ENCODE data around the gene CNOT11.
"Not testable (repeated sequence)": the region's sequence is repeated elsewhere in the genome, so short reads cannot be mapped to it uniquely, and the experiment has no call there.

CNOT11 gene

GRCh38 chr2:101252408-101253012, at the start of gene CNOT11:
Gene CNOT11, plus strand, starts transcription at chr2:101252886. Its CDS starts 79 bp downstream, at chr2:101252965.
- peak; percentile 98 for DNase-seq

- no peak for DNase-seq
Observed at GRCh38 chr2:101204400-101205115, 48.1 kb upstream of the CNOT11 start.

GRCh38 chr2:101205521-101206479, 46.9 kb upstream of the CNOT11 start:
- DNase-seq = peak; percentile 26

GRCh38 chr2:101208830-101209229, 43.9 kb upstream of the CNOT11 start:
- no peak for DNase-seq

GRCh38 chr2:101219246-101219645, 33.4 kb upstream of the CNOT11 start:
- DNase-seq = no peak

GRCh38 chr2:101220091-101220490, 32.6 kb upstream of the CNOT11 start:
- not testable (repeated sequence) for DNase-seq

GRCh38 chr2:101223814-101224231, 28.9 kb upstream of the CNOT11 start:
- peak; percentile 25 for DNase-seq

GRCh38 chr2:101230541-101231001, 22.1 kb upstream of the CNOT11 start:
- no peak for DNase-seq

GRCh38 chr2:101231240-101231639, 21.4 kb upstream of the CNOT11 start:
- DNase-seq = no peak

- DNase-seq = no peak
Observed at GRCh38 chr2:101231937-101232730, 20.6 kb upstream of the CNOT11 start.

- no peak for DNase-seq
Observed at GRCh38 chr2:101232770-101233169, 19.9 kb upstream of the CNOT11 start.

GRCh38 chr2:101234169-101234938, 18.3 kb upstream of the CNOT11 start:
- DNase-seq = no peak

- DNase-seq = not testable (repeated sequence)
Observed at GRCh38 chr2:101235956-101236355, 16.7 kb upstream of the CNOT11 start.

- not testable (repeated sequence) for DNase-seq
Observed at GRCh38 chr2:101237944-101238343, 14.7 kb upstream of the CNOT11 start.

- no peak for DNase-seq
Observed at GRCh38 chr2:101238930-101239759, 13.5 kb upstream of the CNOT11 start.

GRCh38 chr2:101239760-101240118, 12.9 kb upstream of the CNOT11 start:
- DNase-seq = not testable (repeated sequence)

GRCh38 chr2:101240694-101241093, 12.0 kb upstream of the CNOT11 start:
- not testable (repeated sequence) for DNase-seq

- no peak for DNase-seq
Observed at GRCh38 chr2:101241158-101241557, 11.5 kb upstream of the CNOT11 start.

GRCh38 chr2:101244373-101244772, 8.3 kb upstream of the CNOT11 start:
- DNase-seq = not testable (repeated sequence)

- DNase-seq = not testable (repeated sequence)
Observed at GRCh38 chr2:101244899-101245298, 7.8 kb upstream of the CNOT11 start.

- not testable (repeated sequence) for DNase-seq
Observed at GRCh38 chr2:101245468-101245867, 7.2 kb upstream of the CNOT11 start.
